AG10803 (cell line): ENCODE results near the gene KIF15.

ENCODE experiments used
- DNase-seq: peaks from one replicate; pipeline ENCODE4 v3.0.0; 2010; ENCODE audit warnings: low read depth
- H3K4me3 ChIP-seq: 2 replicates; pipeline ENCODE4 v1.5.1; 2011; ENCODE audit warnings: mild to moderate bottlenecking, low read length, control low read depth
- CTCF ChIP-seq: conservative IDR thresholded peaks from 2 replicates; pipeline ENCODE4 v1.5.1; 2011; ENCODE audit warnings: mild to moderate bottlenecking, low read length, control low read depth, inconsistent platforms

KIF15 gene

GRCh38 chr3:44892689-44893088, 131.1 kb downstream of the KIF15 start:
- TF ChIP-seq CTCF, result no peak
- H3K4me3 ChIP-seq, result no peak overlapping the region
- DNase-seq, result no peak

- DNase-seq, result peak; percentile 59
- no peak for TF ChIP-seq CTCF
- H3K4me3 ChIP-seq, result no peak overlapping the region
These were observed 131.5 kb downstream of the KIF15 start for GRCh38 chr3:44893097-44893496.

- TF ChIP-seq CTCF, result no peak
- no peak overlapping the region for H3K4me3 ChIP-seq
- DNase-seq, result peak; percentile 55
These were observed 132.9 kb downstream of the KIF15 start for GRCh38 chr3:44894485-44894884.

- H3K4me3 ChIP-seq, result no peak overlapping the region
- TF ChIP-seq CTCF, result no peak
- no peak for DNase-seq
These were observed 134.8 kb downstream of the KIF15 start for GRCh38 chr3:44896440-44896839.

- DNase-seq, result no peak
- no peak for TF ChIP-seq CTCF
These were observed 138.2 kb downstream of the KIF15 start for GRCh38 chr3:44899683-44900367.

GRCh38 chr3:44902628-44903027, 141.0 kb downstream of the KIF15 start:
- no peak overlapping the region for H3K4me3 ChIP-seq
- no peak for TF ChIP-seq CTCF
- DNase-seq, result no peak

More at GRCh38 chr3:44899683-44900367, 138.2 kb downstream of the KIF15 start:
- H3K4me3 ChIP-seq, result no peak overlapping the region
